Calu3 (cell line): Measurements from ENCODE around the gene BHLHE40. TPM values are rescaled to one million over a fixed set of nuclear protein-coding genes. Genes with fewer than 3 reads are reported as not detected.
A peak's percentile ranks its signal among the peaks of the same experiment; 100 is the strongest.

Experiments
- BruUV-seq: library from RNA; stranded (reverse); fragments of 400-500 nt; replicated peaks from 2 replicates; lab custom pipeline; 2021; lab: Mats Ljungman, UMichigan
- CTCF ChIA-PET: fragments of 300-600 bp; sonication (Branson Sonifier 250); formaldehyde crosslinking; loops from one replicate; lab custom pipeline; 2022; ENCODE audit warnings: antibody characterized with exemption; lab: Charles Lee
- DNase-seq: peaks from one replicate; pipeline ENCODE4 v3.0.0; 2022
- H3K27ac Mint-ChIP-seq: one replicate; pipeline ENCODE4 v1.8.0; 2022; ENCODE audit warnings: mixed read lengths; ENCODE audit not compliant: unreplicated experiment
- H3K27me3 Mint-ChIP-seq: one replicate; pipeline ENCODE4 v1.8.0; 2022; ENCODE audit warnings: mixed read lengths; ENCODE audit not compliant: unreplicated experiment
- H3K36me3 Mint-ChIP-seq: one replicate; pipeline ENCODE4 v1.8.0; 2022; ENCODE audit warnings: mild to moderate bottlenecking, moderate library complexity, mixed read lengths; ENCODE audit not compliant: insufficient read depth, unreplicated experiment
- H3K4me1 Mint-ChIP-seq: one replicate; pipeline ENCODE4 v1.8.0; 2022; ENCODE audit warnings: mild to moderate bottlenecking, low read depth, mixed read lengths; ENCODE audit not compliant: unreplicated experiment
- H3K4me3 Mint-ChIP-seq: one replicate; pipeline ENCODE4 v1.8.0; 2022; ENCODE audit warnings: mild to moderate bottlenecking, low read depth, moderate library complexity, mixed read lengths; ENCODE audit not compliant: unreplicated experiment
- H3K9me3 Mint-ChIP-seq: one replicate; pipeline ENCODE4 v1.8.0; 2022; ENCODE audit warnings: low read depth, mixed read lengths; ENCODE audit not compliant: unreplicated experiment
- intact Hi-C: fragments of 100-400 bp; cut with micrococcal nuclease; formaldehyde crosslinking; loops from one replicate; pipeline ENCODE4 v1.10.0; 2022; ENCODE audit not compliant: unreplicated experiment
- total RNA-seq: library from RNA; stranded (reverse); gene quantifications from 2 replicates; pipeline ENCODE4 v1.2.3, GENCODE V29; 2022
- TF ChIP-seq, protein P1 (sequence below): fragments of 200-600 bp; IDR thresholded peaks from one replicate; pipeline ENCODE4 v1.8.0; 2022; ENCODE audit warnings: antibody characterized with exemption; ENCODE audit not compliant: unreplicated experiment

The BHLHE40 gene
- total RNA-seq, 1 experiment from 2014 or later, result 71.9 TPM

DNA sequence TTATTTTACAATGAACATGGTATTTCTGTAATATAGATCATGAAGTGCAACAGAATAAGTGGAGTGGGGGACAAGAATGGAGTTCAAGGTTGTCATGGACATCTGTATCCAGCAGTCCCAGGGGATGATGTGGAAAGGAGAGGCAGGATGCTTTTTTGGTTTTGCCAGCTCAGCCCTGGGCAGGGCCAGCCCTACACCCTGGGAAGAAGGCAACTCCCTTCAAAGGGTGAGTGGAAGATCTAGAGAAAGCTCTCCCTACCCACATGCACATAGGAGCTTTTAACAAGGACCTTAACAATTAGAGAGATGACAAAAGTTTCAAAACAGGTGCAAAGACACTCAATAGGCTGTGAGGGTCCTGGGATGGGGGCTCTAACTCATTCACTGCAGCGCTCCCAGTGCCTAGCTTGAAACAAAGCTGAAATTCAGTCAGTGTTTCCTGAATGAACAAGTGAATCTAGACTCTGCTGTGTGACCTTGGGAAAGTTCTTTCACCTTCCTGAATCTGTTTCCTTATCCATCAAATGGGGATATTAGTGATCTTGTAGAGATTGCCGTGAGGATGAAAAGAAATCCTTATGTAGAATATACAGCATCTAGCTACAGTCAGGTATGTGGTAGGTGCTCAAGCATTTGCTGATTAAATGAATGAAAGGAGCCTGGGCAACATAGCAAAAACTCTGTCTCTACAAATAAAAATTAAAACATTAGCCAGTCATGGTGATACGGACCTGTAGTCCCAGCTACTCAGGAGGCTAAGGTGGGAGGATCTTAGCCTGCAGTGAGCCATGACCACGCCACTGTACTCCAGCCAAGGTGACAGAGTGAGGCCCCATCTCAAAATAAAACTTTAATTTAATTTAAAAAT is 14.3 kb downstream of the BHLHE40 start:
- TF ChIP-seq, protein P1, sequence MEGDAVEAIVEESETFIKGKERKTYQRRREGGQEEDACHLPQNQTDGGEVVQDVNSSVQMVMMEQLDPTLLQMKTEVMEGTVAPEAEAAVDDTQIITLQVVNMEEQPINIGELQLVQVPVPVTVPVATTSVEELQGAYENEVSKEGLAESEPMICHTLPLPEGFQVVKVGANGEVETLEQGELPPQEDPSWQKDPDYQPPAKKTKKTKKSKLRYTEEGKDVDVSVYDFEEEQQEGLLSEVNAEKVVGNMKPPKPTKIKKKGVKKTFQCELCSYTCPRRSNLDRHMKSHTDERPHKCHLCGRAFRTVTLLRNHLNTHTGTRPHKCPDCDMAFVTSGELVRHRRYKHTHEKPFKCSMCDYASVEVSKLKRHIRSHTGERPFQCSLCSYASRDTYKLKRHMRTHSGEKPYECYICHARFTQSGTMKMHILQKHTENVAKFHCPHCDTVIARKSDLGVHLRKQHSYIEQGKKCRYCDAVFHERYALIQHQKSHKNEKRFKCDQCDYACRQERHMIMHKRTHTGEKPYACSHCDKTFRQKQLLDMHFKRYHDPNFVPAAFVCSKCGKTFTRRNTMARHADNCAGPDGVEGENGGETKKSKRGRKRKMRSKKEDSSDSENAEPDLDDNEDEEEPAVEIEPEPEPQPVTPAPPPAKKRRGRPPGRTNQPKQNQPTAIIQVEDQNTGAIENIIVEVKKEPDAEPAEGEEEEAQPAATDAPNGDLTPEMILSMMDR, result no peak
- no peak for DNase-seq
- CTCF ChIA-PET, result interaction anchor here (1.7 kb wide), 1 partner anchor 18 kb away, joined by 4 read pairs; no protein-coding TSS in a partner anchor
- Mint-ChIP-seq H3K36me3 (no peaks in the 10 kb centered on the region), H3K9me3 (no peaks in the 10 kb centered on the region), H3K4me3 (no peak overlapping the region), H3K4me1 (peaks cover 23% of the 10 kb centered on the region), H3K27me3 (no peaks in the 10 kb centered on the region), H3K27ac (no peak overlapping the region)
- no TSS peak for BruUV-seq
- intact Hi-C loops, result loop anchor here (2.0 kb wide), 1 partner anchor 19 kb away; no protein-coding TSS in a partner anchor

DNA sequence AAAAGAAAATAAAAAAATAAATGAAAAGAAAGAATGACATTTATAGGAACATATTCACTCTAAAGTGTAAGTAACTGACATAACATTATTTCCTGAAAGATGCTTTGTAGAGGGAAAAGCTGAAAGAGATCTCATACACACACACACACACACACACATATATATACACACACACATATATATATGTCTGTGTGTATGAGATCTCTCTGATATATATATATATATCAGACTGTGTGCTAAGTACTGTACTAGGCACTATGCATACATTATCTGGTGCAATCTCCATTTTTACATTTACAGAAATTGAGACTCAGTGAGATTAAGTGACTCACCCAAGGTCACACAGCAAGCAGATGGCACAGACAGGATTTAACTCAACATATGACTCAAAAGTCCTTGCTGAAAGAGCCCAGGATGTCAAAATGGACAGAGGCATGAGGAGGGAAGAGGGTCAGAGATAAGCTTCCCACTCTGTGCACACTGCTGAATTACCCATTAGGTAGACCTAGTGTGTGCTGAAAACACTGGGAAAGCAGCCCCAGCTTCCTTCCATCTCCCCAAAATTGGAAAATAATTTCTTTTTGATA is 15.0 kb downstream of the BHLHE40 start:
- H3K36me3 Mint-ChIP-seq, result no peaks in the 10 kb centered on the region
- H3K9me3 Mint-ChIP-seq, result no peaks in the 10 kb centered on the region
- H3K27ac Mint-ChIP-seq, result peak overlapping the region; percentile 74
- intact Hi-C loops, result loop anchor here (2.0 kb wide), 1 partner anchor 19 kb away; no protein-coding TSS in a partner anchor
- peaks cover 23% of the 10 kb centered on the region for H3K4me1 Mint-ChIP-seq
- CTCF ChIA-PET, result interaction anchor here (0.6 to 1.7 kb wide), 6 partner anchors 14 to 261 kb away, joined by 3 to 4 read pairs (median 4); partner anchors contain the start of gene BHLHE40
- no peak for DNase-seq
- TF ChIP-seq, protein P1, result no peak
- H3K27me3 Mint-ChIP-seq, result no peaks in the 10 kb centered on the region
- no peak overlapping the region for H3K4me3 Mint-ChIP-seq
- no TSS peak for BruUV-seq

DNA sequence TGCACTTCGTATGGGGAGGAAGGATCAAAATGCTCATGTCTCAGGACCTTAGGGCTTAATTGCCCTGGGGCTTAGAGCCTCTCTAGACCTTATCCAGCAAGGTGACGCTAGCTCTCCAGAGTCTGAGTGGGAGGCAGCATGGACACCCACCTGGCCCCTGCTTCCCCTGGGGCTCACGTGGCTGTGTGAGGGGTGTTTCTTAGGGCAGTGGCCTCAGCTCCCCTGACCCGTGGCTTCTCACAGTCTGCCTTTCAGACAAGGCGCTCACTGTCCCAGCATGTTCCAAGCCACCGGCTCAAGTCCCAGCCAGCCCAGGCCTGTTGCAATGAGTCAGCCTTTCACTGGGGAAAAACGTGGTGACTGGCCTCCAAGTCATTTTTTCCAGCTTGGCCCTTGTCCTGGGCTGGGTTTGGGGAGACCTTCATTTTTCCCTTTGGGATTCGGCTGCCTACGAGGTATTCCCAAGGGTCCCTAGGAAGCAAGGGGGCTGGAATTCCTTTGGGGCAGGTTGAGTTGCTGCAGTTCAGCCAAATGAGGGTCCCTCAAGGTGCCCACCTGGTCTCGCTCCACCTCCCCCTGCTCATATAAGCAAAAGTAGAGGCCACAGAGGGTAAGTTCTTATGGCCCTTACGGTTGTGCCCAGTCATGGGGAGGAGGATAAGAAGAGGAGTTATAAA is 15.7 kb downstream of the BHLHE40 start:
- Mint-ChIP-seq H3K27ac (peak overlapping the region; percentile 74), H3K4me3 (no peak overlapping the region), H3K36me3 (no peaks in the 10 kb centered on the region), H3K4me1 (peaks cover 23% of the 10 kb centered on the region), H3K27me3 (no peaks in the 10 kb centered on the region), H3K9me3 (no peaks in the 10 kb centered on the region)
- CTCF ChIA-PET, result interaction anchor here (0.6 to 1.2 kb wide), 6 partner anchors 8 to 261 kb away, joined by 3 to 4 read pairs (median 3); partner anchors contain the start of gene BHLHE40
- BruUV-seq, result no TSS peak
- peak; percentile 70 for DNase-seq
- intact Hi-C loops, result loop anchor here (2.0 kb wide), 1 partner anchor 18 kb away; no protein-coding TSS in a partner anchor
- TF ChIP-seq, protein P1, result no peak

DNA sequence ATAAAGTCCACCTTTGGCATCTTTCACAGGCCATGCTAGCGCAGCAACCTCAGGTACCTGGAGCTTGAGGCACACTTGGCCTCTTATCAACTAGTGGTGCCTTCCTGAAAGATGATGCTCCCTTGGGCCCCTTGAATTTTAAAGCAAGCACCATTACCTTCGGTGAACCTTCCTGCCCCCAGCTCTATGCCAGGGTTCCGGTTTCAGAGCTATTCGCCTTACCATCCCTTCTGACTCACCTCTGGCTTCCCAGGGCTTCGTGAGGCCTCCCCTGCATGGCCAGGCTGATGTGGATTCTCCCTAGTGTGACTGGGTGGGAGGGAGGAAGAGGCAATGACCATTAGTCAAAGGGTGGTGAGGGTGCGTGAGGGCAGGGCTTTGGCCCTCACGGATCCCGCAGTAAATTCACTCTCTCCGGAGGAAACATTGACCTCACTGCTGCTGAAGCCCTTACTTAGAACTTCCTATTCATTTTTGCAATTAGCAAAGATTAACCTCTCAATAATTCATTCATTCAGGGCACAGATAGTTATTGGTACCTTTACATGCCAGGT is 16.3 kb downstream of the BHLHE40 start:
- intact Hi-C loops, result loop anchor here (2.0 kb wide), 1 partner anchor 17 kb away; no protein-coding TSS in a partner anchor
- CTCF ChIA-PET, result interaction anchor here (1.0 to 1.2 kb wide), 3 partner anchors 9 to 16 kb away, joined by 3 to 4 read pairs (median 3); partner anchors contain the start of gene BHLHE40
- H3K36me3 Mint-ChIP-seq, result no peaks in the 10 kb centered on the region
- H3K27ac Mint-ChIP-seq, result peak overlapping the region; percentile 82
- H3K9me3 Mint-ChIP-seq, result no peaks in the 10 kb centered on the region
- BruUV-seq, result no TSS peak
- H3K4me3 Mint-ChIP-seq, result no peak overlapping the region
- no peaks in the 10 kb centered on the region for H3K27me3 Mint-ChIP-seq
- TF ChIP-seq, protein P1, result no peak
- peaks cover 23% of the 10 kb centered on the region for H3K4me1 Mint-ChIP-seq
- no peak for DNase-seq
